HG03025 (cell line): Measurements from ENCODE around the gene CPED1.

Experiments used
- ATAC-seq: cut with Tn5 transposase; IDR thresholded peaks from one replicate; pipeline ENCODE4 v1.9.1; 2021; ENCODE audit warnings: mild to moderate bottlenecking, moderate library complexity; ENCODE audit not compliant: unreplicated experiment, low FRiP score

Gene CPED1

GRCh38 chr7:121012170-121012874 is 23.8 kb downstream of the CPED1 start:
- no peak for ATAC-seq

- ATAC-seq: no peak
Measured at GRCh38 chr7:121012919-121013318, 24.4 kb downstream of the CPED1 start.

GRCh38 chr7:121015560-121015959 is 27.0 kb downstream of the CPED1 start:
- ATAC-seq: no peak

GRCh38 chr7:121016966-121017365 is 28.5 kb downstream of the CPED1 start:
- no peak for ATAC-seq

GRCh38 chr7:121017586-121017985 is 29.1 kb downstream of the CPED1 start:
- ATAC-seq: no peak

- no peak for ATAC-seq
Measured at GRCh38 chr7:121019018-121019417, 30.5 kb downstream of the CPED1 start.

- ATAC-seq: no peak
Measured at GRCh38 chr7:121020249-121020988, 31.9 kb downstream of the CPED1 start.

- ATAC-seq: no peak
Measured at GRCh38 chr7:121020989-121021969, 32.8 kb downstream of the CPED1 start.

- ATAC-seq: no peak
Measured at GRCh38 chr7:121023194-121023593, 34.7 kb downstream of the CPED1 start.

GRCh38 chr7:121023683-121024511 is 35.4 kb downstream of the CPED1 start:
- no peak for ATAC-seq

- no peak for ATAC-seq
Measured at GRCh38 chr7:121024611-121025010, 36.1 kb downstream of the CPED1 start.

- ATAC-seq: no peak
Measured at GRCh38 chr7:121026159-121026558, 37.6 kb downstream of the CPED1 start.

GRCh38 chr7:121026577-121027111 is 38.1 kb downstream of the CPED1 start:
- no peak for ATAC-seq

- ATAC-seq: no peak
Measured at GRCh38 chr7:121027761-121028669, 39.5 kb downstream of the CPED1 start.

GRCh38 chr7:121029302-121029701 is 40.8 kb downstream of the CPED1 start:
- no peak for ATAC-seq

GRCh38 chr7:121030308-121030707 is 41.8 kb downstream of the CPED1 start:
- no peak for ATAC-seq

GRCh38 chr7:121032645-121033460 is 44.3 kb downstream of the CPED1 start:
- no peak for ATAC-seq

GRCh38 chr7:121034929-121035328 is 46.4 kb downstream of the CPED1 start:
- no peak for ATAC-seq
